MM.1S (cell line): ENCODE data around the gene PLCB1.

ENCODE experiments used
- DNase-seq: peaks from one replicate; pipeline ENCODE4 v3.0.0-alpha.2; 2015
- H2AFZ ChIP-seq: fragments of 300-600 bp; sonication (generic); 2 replicates; pipeline ENCODE4 v1.6.0; 2016; ENCODE audit warnings: antibody characterized with exemption, low read length
- H3F3A ChIP-seq: fragments of 300-600 bp; sonication (generic); 2 replicates; pipeline ENCODE4 v1.6.1; 2016; ENCODE audit warnings: mild to moderate bottlenecking, antibody characterized with exemption, low read length, moderate library complexity, mixed read lengths; ENCODE audit not compliant: insufficient read depth
- H3K27ac ChIP-seq: fragments of 300-600 bp; sonication (generic); 2 replicates; pipeline ENCODE4 v1.5.1; 2016; ENCODE audit warnings: mild to moderate bottlenecking, low read length
- H3K27me3 ChIP-seq: fragments of 300-600 bp; sonication (generic); replicated peaks from 2 replicates; pipeline ENCODE4 v1.6.0; 2016; ENCODE audit warnings: low read length; ENCODE audit not compliant: insufficient read depth
- H3K36me3 ChIP-seq: fragments of 300-600 bp; sonication (generic); replicated peaks from 2 replicates; pipeline ENCODE4 v1.6.1; 2016; ENCODE audit warnings: mild to moderate bottlenecking, low read length, mixed read lengths; ENCODE audit not compliant: insufficient read depth
- H3K4me1 ChIP-seq: fragments of 300-600 bp; sonication (generic); 2 replicates; pipeline ENCODE4 v1.6.1; 2016; ENCODE audit warnings: low read length, mixed read lengths
- H3K4me2 ChIP-seq: fragments of 300-600 bp; sonication (generic); 2 replicates; pipeline ENCODE4 v1.6.0; 2016; ENCODE audit warnings: low read depth, low read length
- H3K4me3 ChIP-seq: fragments of 300-600 bp; sonication (generic); 2 replicates; pipeline ENCODE4 v1.5.1; 2016; ENCODE audit warnings: low read length, mixed read lengths
- H3K79me2 ChIP-seq: fragments of 300-600 bp; sonication (generic); 2 replicates; pipeline ENCODE4 v1.6.1; 2016; ENCODE audit warnings: mixed run types, low read length, mixed read lengths
- H3K9ac ChIP-seq: fragments of 300-600 bp; sonication (generic); 2 replicates; pipeline ENCODE4 v1.6.1; 2016; ENCODE audit warnings: low read length, mixed read lengths
- H3K9me2 ChIP-seq: fragments of 300-600 bp; sonication (generic); replicated peaks from 2 replicates; pipeline ENCODE4 v1.6.1; 2016; ENCODE audit warnings: mild to moderate bottlenecking, low read length, mixed read lengths; ENCODE audit not compliant: insufficient read depth
- H3K9me3 ChIP-seq: fragments of 300-600 bp; sonication (generic); replicated peaks from 2 replicates; pipeline ENCODE4 v1.6.1; 2016; ENCODE audit warnings: mild to moderate bottlenecking, low read length, mixed read lengths; ENCODE audit not compliant: insufficient read depth
- H4K20me1 ChIP-seq: fragments of 300-600 bp; sonication (generic); 2 replicates; pipeline ENCODE4 v1.6.1; 2016; ENCODE audit warnings: mild to moderate bottlenecking, low read length, moderate library complexity, mixed read lengths; ENCODE audit not compliant: insufficient read depth
- CTCF ChIP-seq: fragments of 300-600 bp; sonication (generic); IDR thresholded peaks from 2 replicates; pipeline ENCODE4 v1.5.1; 2016; ENCODE audit warnings: antibody characterized with exemption, low read length, mixed read lengths
- EZH2 ChIP-seq: fragments of 300-600 bp; sonication (generic); optimal IDR thresholded peaks from 2 replicates; pipeline ENCODE3; 2017; ENCODE audit warnings: low read depth, mild to moderate bottlenecking, antibody characterized with exemption, low read length, mixed read lengths
- EZH2phosphoT487 ChIP-seq: fragments of 300-600 bp; sonication (generic); IDR thresholded peaks from 2 replicates; pipeline ENCODE4 v1.6.1; 2018; ENCODE audit warnings: antibody characterized with exemption, low read length

Gene PLCB1

GRCh38 chr20:8318965-8319625, 187.0 kb downstream of the PLCB1 start:
- Histone ChIP-seq H3K36me3 (no peaks in the 10 kb centered on the region), H3F3A (no peaks in the 10 kb centered on the region), H3K27ac (no peak overlapping the region), H3K9ac (no peak overlapping the region), H3K4me2 (no peak overlapping the region), H3K4me1 (no peaks in the 10 kb centered on the region), H3K9me3 (no peaks in the 10 kb centered on the region), H2AFZ (no peak overlapping the region), H3K27me3 (no peaks in the 10 kb centered on the region), H3K4me3 (no peak overlapping the region), H3K79me2 (no peaks in the 10 kb centered on the region), H3K9me2 (no peaks in the 10 kb centered on the region), H4K20me1 (no peaks in the 10 kb centered on the region)
- DNase-seq, result no peak
- no peak for TF ChIP-seq CTCF
- TF ChIP-seq EZH2, result no peak
- no peak for TF ChIP-seq EZH2phosphoT487

GRCh38 chr20:8320306-8320705, 188.2 kb downstream of the PLCB1 start:
- DNase-seq, result no peak
- Histone ChIP-seq H3K9me3 (no peaks in the 10 kb centered on the region), H3K27me3 (no peaks in the 10 kb centered on the region), H2AFZ (no peak overlapping the region), H3K9ac (no peak overlapping the region), H3K4me3 (no peak overlapping the region), H3K4me2 (no peak overlapping the region), H4K20me1 (no peaks in the 10 kb centered on the region), H3F3A (no peaks in the 10 kb centered on the region), H3K79me2 (no peaks in the 10 kb centered on the region), H3K36me3 (no peaks in the 10 kb centered on the region), H3K9me2 (no peaks in the 10 kb centered on the region), H3K4me1 (no peaks in the 10 kb centered on the region), H3K27ac (no peak overlapping the region)
- TF ChIP-seq EZH2 (no peak), CTCF (no peak), EZH2phosphoT487 (no peak)

- Histone ChIP-seq H4K20me1 (no peaks in the 10 kb centered on the region), H3K4me3 (no peak overlapping the region), H3K4me2 (no peak overlapping the region), H3K27ac (no peak overlapping the region), H3K36me3 (no peaks in the 10 kb centered on the region), H2AFZ (no peak overlapping the region), H3F3A (no peaks in the 10 kb centered on the region), H3K9ac (no peak overlapping the region), H3K4me1 (no peaks in the 10 kb centered on the region), H3K27me3 (no peaks in the 10 kb centered on the region), H3K79me2 (no peaks in the 10 kb centered on the region), H3K9me3 (no peaks in the 10 kb centered on the region), H3K9me2 (no peaks in the 10 kb centered on the region)
- TF ChIP-seq EZH2 (no peak), CTCF (no peak), EZH2phosphoT487 (no peak)
- no peak for DNase-seq
Measured at GRCh38 chr20:8321001-8321400, 188.9 kb downstream of the PLCB1 start.
